Choroid plexus epithelial cell (primary cell): ENCODE data around the gene OLA1.

Experiments used
- DNase-seq: peaks from one replicate; pipeline ENCODE4 v3.0.0-alpha.2; 2010; ENCODE audit warnings: low read depth
- H3K4me3 ChIP-seq: 2 replicates; pipeline ENCODE4 v1.5.1; 2011; ENCODE audit warnings: low read depth, mild to moderate bottlenecking, control low read depth, low read length, moderate library complexity
- TF ChIP-seq, protein P1 (sequence below): conservative IDR thresholded peaks from 2 replicates; pipeline ENCODE4 v1.5.1; 2011; ENCODE audit warnings: low read depth, mild to moderate bottlenecking, control low read depth, inconsistent platforms, low read length, moderate library complexity

OLA1 gene

DNA sequence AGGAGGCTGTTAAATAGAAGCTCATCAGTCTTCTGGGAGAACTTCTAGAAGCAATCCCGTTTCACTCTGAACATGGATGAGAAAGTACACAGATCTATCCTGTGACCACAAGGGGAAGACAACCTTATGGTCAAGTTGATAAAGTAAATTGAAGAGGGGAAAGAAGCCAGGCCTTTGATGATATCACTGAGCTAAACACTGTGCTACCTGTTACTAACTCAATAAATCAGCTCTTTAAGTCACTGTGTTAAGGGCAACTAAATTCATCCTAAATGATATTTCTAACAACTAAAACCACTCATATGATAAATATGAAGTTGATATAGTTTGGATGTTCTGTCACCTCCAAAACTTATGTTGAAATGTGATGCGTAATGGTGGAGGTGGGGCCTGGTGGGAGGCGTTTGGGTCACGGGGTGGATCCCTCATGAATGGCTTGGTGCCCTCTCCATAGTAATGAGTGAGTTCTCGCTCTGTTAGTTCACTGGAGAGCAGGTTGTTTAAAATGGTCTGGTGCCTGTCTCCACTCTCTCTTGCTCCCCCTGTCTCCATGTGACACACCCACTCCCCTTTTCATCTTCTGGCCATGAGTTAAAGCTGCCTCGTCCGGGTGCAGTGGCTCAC, 23.6 kb downstream of the OLA1 start:
- TF ChIP-seq, protein P1, sequence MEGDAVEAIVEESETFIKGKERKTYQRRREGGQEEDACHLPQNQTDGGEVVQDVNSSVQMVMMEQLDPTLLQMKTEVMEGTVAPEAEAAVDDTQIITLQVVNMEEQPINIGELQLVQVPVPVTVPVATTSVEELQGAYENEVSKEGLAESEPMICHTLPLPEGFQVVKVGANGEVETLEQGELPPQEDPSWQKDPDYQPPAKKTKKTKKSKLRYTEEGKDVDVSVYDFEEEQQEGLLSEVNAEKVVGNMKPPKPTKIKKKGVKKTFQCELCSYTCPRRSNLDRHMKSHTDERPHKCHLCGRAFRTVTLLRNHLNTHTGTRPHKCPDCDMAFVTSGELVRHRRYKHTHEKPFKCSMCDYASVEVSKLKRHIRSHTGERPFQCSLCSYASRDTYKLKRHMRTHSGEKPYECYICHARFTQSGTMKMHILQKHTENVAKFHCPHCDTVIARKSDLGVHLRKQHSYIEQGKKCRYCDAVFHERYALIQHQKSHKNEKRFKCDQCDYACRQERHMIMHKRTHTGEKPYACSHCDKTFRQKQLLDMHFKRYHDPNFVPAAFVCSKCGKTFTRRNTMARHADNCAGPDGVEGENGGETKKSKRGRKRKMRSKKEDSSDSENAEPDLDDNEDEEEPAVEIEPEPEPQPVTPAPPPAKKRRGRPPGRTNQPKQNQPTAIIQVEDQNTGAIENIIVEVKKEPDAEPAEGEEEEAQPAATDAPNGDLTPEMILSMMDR, result no peak
- H3K4me3 ChIP-seq, result no peak overlapping the region
- no peak for DNase-seq

DNA sequence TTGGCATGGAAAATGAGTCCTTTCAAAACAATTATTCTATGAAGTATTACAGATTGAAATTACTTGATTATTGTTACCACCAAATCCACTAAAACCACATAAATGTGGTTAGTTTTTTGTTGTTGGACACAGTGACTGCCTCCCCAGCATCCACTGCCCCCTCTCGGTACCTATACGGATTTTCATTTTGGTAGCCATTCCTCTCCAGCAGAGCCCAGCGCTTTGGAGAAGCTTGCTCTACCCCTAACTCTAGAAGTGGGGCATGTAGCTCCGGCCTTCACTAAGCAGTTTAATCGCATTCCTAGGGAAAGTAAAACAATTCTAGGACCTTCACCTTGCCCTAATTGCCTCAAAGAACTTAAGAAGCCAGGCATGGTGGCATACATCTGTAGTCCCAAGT, 24.2 kb downstream of the OLA1 start:
- TF ChIP-seq, protein P1, result no peak
- DNase-seq, result no peak
- H3K4me3 ChIP-seq, result no peak overlapping the region

DNA sequence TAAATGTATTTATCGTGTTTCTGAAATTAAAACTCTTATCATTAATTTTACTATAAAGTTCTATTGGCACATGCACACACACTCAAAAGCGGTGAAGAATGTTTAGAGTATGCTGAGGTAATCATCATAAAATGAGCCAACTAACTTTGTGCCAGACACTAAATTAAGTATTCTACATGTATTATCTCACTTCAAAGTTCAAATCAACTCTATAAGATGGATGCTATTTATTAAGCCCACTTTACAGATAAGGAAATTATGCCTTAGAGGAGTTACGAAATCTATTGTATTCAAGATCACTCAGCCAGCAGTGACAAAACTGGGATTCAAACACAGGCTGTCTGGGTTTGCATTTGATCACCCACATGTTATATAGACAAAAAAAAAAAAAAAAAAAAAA, 24.9 kb downstream of the OLA1 start:
- DNase-seq, result no peak
- no peak overlapping the region for H3K4me3 ChIP-seq
- TF ChIP-seq, protein P1, result no peak

DNA sequence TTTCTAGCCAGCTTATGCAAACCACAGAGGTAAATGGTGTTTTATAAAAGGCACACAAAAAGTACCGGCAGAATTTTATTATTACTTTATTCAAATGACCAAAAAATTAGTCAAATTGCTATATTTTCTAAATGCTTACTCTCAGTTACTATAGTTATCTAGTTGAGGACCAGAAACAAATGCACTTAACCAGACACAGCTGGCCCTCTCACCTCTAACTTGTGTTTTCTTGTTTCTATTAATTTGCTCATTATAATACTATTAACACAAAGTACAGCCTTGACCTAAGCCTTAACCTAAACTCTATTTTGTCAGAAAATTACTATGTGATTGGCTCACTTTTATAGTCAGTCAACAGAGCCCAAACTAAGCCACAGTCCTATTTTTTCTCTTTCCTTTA, 26.2 kb downstream of the OLA1 start:
- no peak for DNase-seq
- no peak overlapping the region for H3K4me3 ChIP-seq
- TF ChIP-seq, protein P1, result no peak

DNA sequence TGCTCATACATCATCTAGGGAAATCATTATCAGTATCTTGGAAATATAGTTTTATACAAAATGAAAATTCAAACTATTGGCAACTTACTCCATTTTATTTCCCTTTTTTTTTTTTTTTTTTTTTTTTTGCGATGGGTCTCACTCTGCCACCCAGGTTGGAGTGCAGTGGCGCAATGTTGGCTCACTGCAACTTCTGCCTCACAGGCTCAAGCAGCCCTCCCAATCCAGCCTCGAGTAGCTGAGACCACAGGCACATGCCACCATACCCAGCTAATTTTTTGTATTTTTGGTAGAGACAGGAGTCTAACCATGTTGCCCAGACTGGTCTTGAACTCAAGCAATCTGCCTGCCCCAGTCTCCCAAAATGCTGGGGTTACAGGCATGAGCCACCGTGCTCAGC, 29.0 kb downstream of the OLA1 start:
- no peak for DNase-seq
- TF ChIP-seq, protein P1, result no peak
- H3K4me3 ChIP-seq, result no peak overlapping the region

DNA sequence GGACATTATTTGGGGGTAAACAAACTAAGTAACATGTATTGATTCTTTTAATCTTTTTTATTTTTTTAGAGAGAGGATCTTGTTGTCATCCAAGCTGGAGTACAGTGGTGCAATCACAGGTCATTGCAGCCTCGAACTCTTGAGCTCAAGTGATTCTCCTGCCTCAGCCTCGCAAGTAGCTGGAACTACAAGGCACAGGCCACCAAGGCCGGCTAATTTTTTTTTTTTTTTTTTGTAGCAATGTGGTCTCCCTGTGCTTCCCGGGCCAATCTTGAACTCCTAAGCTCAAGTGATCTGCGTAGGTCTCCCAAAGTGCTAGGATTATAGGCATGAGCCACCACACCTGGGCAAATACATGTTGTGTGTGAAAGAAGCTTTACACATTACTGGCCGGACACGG, 29.6 kb downstream of the OLA1 start:
- TF ChIP-seq, protein P1, result no peak
- no peak for DNase-seq
- H3K4me3 ChIP-seq, result no peak overlapping the region

DNA sequence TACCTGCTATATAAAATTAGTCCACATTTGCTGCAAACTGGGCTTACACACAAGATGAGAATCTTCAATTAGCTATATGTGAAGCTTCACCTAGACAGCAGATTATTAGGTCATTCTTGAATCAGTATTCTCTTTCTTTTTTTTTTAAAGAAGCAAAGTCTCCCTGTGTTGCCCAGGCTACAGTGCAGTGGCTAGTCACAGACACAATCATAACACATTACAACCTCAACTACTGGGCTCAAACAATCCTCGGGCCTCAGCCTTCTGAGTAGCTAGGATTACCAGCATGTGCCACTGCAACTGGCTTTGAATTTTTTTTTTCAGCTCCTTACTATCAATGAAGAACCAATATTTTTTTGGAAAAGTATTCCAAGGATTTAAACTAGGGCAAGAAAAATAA, 30.5 kb downstream of the OLA1 start:
- TF ChIP-seq, protein P1, result no peak
- peak; percentile 5 for DNase-seq
- no peak overlapping the region for H3K4me3 ChIP-seq
